Activated CD4-positive, alpha-beta memory T cell treated with anti-CD3 and anti-CD28 coated beads for 36 hours (primary cell): ENCODE data around the gene CSPG5. TPM values are rescaled to one million over a fixed set of nuclear protein-coding genes. Genes with fewer than 3 reads are reported as not detected.
A peak's percentile ranks its signal among the peaks of the same experiment; 100 is the strongest.

Source experiments
- CTCF ChIA-PET: fragments of 350-600 bp; sonication (Branson Sonifier 250); formaldehyde crosslinking; loops from one replicate; lab custom pipeline; 2021; ENCODE audit warnings: antibody characterized with exemption, inconsistent platforms; lab: Charles Lee
- POLR2A ChIA-PET: fragments of 350-600 bp; sonication (Branson Sonifier 250); formaldehyde crosslinking; loops from one replicate; lab custom pipeline; 2021; ENCODE audit warnings: antibody characterized with exemption; lab: Charles Lee
- DNase-seq: peaks from one replicate; pipeline ENCODE4 v3.0.0-alpha.2; 2020
- H3K27ac Mint-ChIP-seq: one replicate; pipeline ENCODE4 v1.8.0; 2021; ENCODE audit warnings: mixed read lengths
- H3K27me3 Mint-ChIP-seq: one replicate; pipeline ENCODE4 v1.8.0; 2021; ENCODE audit warnings: mixed read lengths
- H3K36me3 Mint-ChIP-seq: one replicate; pipeline ENCODE4 v1.8.0; 2021; ENCODE audit warnings: mixed read lengths
- H3K4me1 Mint-ChIP-seq: one replicate; pipeline ENCODE4 v1.8.0; 2021; ENCODE audit warnings: low read depth, mixed read lengths
- H3K4me3 Mint-ChIP-seq: one replicate; pipeline ENCODE4 v1.8.0; 2021; ENCODE audit warnings: mild to moderate bottlenecking, mixed read lengths
- H3K9me3 Mint-ChIP-seq: one replicate; pipeline ENCODE4 v1.8.0; 2021; ENCODE audit warnings: mixed read lengths
- intact Hi-C: fragments of 100-400 bp; cut with micrococcal nuclease; formaldehyde crosslinking; loops from one replicate; pipeline ENCODE4 v1.15.1; 2023
- total RNA-seq, 2 experiments: library from RNA; stranded (reverse); gene quantifications; one replicate each; pipeline ENCODE4 v1.2.3, GENCODE V29; 2021

The CSPG5 gene
- total RNA-seq, 2 experiments from 2014 or later, result 0.29 to 0.41 TPM

DNA sequence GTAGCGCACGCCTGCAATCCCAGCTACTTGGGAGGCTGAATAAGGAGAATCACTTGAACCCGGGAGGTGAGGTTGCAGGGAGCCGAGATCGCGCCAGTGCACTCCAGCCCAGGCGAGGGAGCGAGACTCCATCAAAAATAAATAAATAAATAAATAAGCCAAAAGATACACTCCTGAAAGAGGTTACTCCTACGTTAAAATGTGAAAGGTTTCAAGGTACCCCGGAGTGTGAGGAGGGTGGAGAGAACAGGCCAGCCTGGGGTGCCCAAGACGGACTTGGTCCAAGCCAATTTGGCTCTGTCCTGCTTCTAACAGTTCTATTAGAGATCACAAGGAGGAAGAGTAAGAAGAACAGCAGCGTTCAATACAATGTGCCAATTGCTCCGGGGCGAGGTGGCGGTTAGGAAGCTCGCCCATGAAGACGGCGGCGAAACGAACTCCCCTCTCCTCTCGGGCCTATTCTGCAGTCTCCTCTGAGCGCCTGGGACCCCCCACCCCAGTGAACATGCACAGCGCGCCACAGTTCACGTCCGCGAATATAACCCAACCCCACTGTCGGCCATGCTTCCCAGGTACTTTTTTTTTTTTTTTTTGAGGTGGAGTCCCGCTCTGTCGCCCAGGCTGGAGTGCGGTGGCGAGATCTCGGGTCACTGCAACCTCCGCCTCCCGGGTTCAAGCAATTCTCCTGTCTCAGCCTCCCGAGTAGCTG is 66.1 kb downstream of the CSPG5 start:
- H3K27ac Mint-ChIP-seq, result peak overlapping the region; percentile 98
- peak; percentile 41 for DNase-seq
- H3K27me3 Mint-ChIP-seq, result no peaks in the 10 kb centered on the region
- intact Hi-C loops, result loop anchor here (1.0 to 5.0 kb wide), 5 partner anchors 37 to 536 kb away; partner anchors contain the start of genes CCDC12, DHX30 and SCAP
- no peaks in the 10 kb centered on the region for H3K9me3 Mint-ChIP-seq
- H3K4me3 Mint-ChIP-seq, result peak overlapping the region; percentile 97
- peaks cover 20% of the 10 kb centered on the region for H3K4me1 Mint-ChIP-seq
- POLR2A ChIA-PET, result interaction anchor here (0.6 to 0.9 kb wide), 2 partner anchors 10 to 91 kb away, joined by 3 read pairs; no protein-coding TSS in a partner anchor
- CTCF ChIA-PET, result interaction anchor here (0.6 to 4.8 kb wide), 6 partner anchors 10 to 478 kb away, joined by 3 to 32 read pairs (median 4); no protein-coding TSS in a partner anchor
- H3K36me3 Mint-ChIP-seq, result peaks cover 11% of the 10 kb centered on the region

Other genes with a start within 250 kb of the CSPG5 start
- 10 to 100 TPM; 27.9 to 29.7 TPM for gene PTPN23, start 197.8 kb downstream of the CSPG5 start, total RNA-seq
- gene SCAP, start 102.9 kb downstream of the CSPG5 start, total RNA-seq, result 10 to 100 TPM; 44.5 to 44.6 TPM
- 10 to 100 TPM; 32.7 to 32.8 TPM for gene ELP6, start 65.2 kb downstream of the CSPG5 start, total RNA-seq
- gene SMARCC1, start 203.0 kb upstream of the CSPG5 start, total RNA-seq, result 10 to 100 TPM; 87.2 to 90.3 TPM
- gene DHX30, start 224.3 kb upstream of the CSPG5 start, total RNA-seq, result 10 to 100 TPM; 76.7 to 77.5 TPM